Mucosa of descending colon (tissue), 3 donors: ENCODE data around the gene UBR7. TPM values are rescaled to one million over a fixed set of nuclear protein-coding genes. Genes with fewer than 3 reads are reported as not detected.
"Not testable (repeated sequence)": the region's sequence is repeated elsewhere in the genome, so short reads cannot be mapped to it uniquely, and the experiment has no call there.

Experiments used
- ATAC-seq: fragments of 200-7000 bp; cut with Tn5 transposase; one replicate; pipeline ENCODE4 v1.9.1; 2020; ENCODE audit warnings: mild to moderate bottlenecking, moderate library complexity
- DNase-seq, 3 donors: peaks; one replicate each; pipeline ENCODE4 v3.0.0-alpha.2; 2020
- H3K36me3 ChIP-seq: fragments of 200-600 bp; one replicate; pipeline ENCODE4 v1.8.0; 2021; ENCODE audit warnings: low read depth, mild to moderate bottlenecking
- H3K4me1 ChIP-seq: fragments of 200-600 bp; one replicate; pipeline ENCODE4 v1.8.0; 2021; ENCODE audit warnings: low read depth, mild to moderate bottlenecking
- H3K4me3 ChIP-seq: fragments of 200-600 bp; one replicate; pipeline ENCODE4 v1.8.0; 2021; ENCODE audit warnings: mild to moderate bottlenecking
- H3K9me3 ChIP-seq: fragments of 200-600 bp; one replicate; pipeline ENCODE4 v1.8.0; 2021; ENCODE audit warnings: mild to moderate bottlenecking
- CTCF ChIP-seq: fragments of 200-600 bp; IDR thresholded peaks from one replicate; pipeline ENCODE4 v1.8.0; 2022; ENCODE audit warnings: antibody characterized with exemption, mild to moderate bottlenecking
- intact Hi-C, 2 donors: fragments of 100-400 bp; cut with DNase I in 1 of 2; cut with micrococcal nuclease in 1 of 2; formaldehyde crosslinking; loops; one replicate each; pipeline versions ENCODE4 v1.11.0 to v1.11.1; 2022; cut with DNase I, micrococcal nuclease
- long read RNA-seq, 2 donors: library from polyadenylated mRNA; unstranded; transcript quantifications; one replicate each; pipeline ENCODE4 v2.0.0, GENCODE V29; 2019 to 2021
- total RNA-seq, 3 donors: library from RNA; stranded (reverse); fragmentation: NEBNext Ultra II Directional in 2 of 3; extraction: Animal tissue kit (Norgen Biotek cat#: 25700) in 2 of 3; gene quantifications; one replicate each; pipeline versions ENCODE4 v1.2.1 to v1.2.4, GENCODE V29; 2021 to 2023
- donor health status: DM: no; HTN: no; CAD: no; lungs with moderate emphysema.
- donor health status: DM: no; HTN: no; CAD: no.
- donor health status: DM: no; HTN: yes; CAD: no.

The UBR7 gene
- total RNA-seq: 10 to 100 TPM; 22.2 to 23.6 (median 22.4) TPM
- long read RNA-seq, donor 1, partial matches to known transcripts: 1 of 11 reads
- long read RNA-seq, donor 1, other reads (novel, unspliced or antisense): 4 of 11 reads
- long read RNA-seq, donor 2, transcript UBR7-201 (11 exons, 3,694 nt): major isoform, 19 of 25 reads
- long read RNA-seq, donor 2, partial matches to known transcripts: 1 of 25 reads
- long read RNA-seq, donor 2, other reads (novel, unspliced or antisense): 4 of 25 reads

- intact Hi-C loops: no loop called here
- peak; percentile 19 for TF ChIP-seq CTCF
- no peaks in the 10 kb centered on the region for H3K36me3 ChIP-seq
- peaks cover 16% of the 10 kb centered on the region for H3K4me1 ChIP-seq
- H3K9me3 ChIP-seq: no peaks in the 10 kb centered on the region
- peak within 1 kb of the TSS; percentile 85 for H3K4me3 ChIP-seq
- peak; percentile 96 to 97 (median 96) for DNase-seq
- peak; percentile 98 for ATAC-seq
Measured at GRCh38 chr14:93206793-93207467, at the start of gene UBR7, which contains the start of gene GON7. UBR7 (plus strand) TSS chr14:93207256; CDS start chr14:93207292, 36 bp downstream. GON7 (minus strand) TSS chr14:93207065; CDS start chr14:93207037, 28 bp downstream.

DNA sequence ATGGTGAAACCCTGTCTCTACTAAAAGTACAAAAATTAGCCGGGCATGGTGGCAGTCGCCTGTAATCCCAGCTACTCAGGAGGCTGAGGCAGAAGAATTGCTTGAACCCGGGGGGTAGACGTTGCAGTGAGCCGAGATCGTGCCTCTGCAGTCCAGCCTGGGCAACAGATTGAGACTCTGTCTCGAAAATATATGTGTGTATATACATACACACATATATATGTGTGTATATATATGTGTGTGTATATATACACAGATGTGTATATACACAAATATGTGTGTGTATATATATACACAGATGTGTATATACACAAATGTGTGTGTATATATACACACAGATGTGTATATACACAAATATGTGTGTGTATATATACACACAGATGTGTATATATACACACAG lies 48.7 kb upstream of the UBR7 start:
- H3K36me3 ChIP-seq, H3K4me3 ChIP-seq, DNase-seq, H3K4me1 ChIP-seq, ATAC-seq, intact Hi-C loops, H3K9me3 ChIP-seq: not testable (repeated sequence)

DNA sequence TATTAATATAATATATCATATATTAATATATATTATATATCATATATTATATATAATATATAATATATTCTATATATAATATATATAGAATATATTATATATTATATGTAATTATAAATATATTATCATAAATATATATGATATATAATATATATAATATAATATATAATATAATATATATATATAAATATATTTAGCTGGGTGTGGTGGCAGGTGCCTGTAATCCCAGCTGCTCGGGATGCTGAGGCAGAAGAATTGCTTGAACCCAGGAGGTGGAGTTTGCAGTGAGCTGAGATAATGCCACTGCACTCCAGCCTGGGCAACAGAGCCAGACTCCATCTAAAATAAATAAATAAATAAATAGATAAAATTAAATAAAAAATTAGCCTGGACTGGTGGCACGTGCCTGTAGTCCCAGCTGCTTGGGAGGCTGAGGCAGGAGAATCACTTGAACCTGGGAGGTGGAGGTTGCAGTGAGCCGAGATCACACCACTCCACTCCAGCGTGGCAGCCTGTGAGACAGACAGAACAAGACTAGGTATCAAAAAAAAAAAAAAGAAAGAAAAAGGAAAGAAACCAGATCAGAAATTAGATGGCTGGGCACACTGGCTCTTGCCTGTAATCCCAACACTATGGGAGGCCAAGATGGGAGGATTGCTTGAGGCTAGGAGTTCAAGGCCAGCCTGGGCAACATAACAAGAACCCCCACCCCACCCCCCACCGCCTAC lies 47.3 kb upstream of the UBR7 start:
- intact Hi-C loops, H3K36me3 ChIP-seq, ATAC-seq: not testable (repeated sequence)

GRCh38 chr14:93160353-93160801 lies 46.7 kb upstream of the UBR7 start:
- Histone ChIP-seq H3K9me3 (no peaks in the 10 kb centered on the region), H3K36me3 (no peaks in the 10 kb centered on the region), H3K4me1 (no peaks in the 10 kb centered on the region), H3K4me3 (no peak overlapping the region)
- TF ChIP-seq CTCF: no peak
- ATAC-seq (peak; percentile 59), DNase-seq (peak in 1 of 3 donors; percentile 42)
- intact Hi-C loops: no loop called here

More for the DNA sequence above, 47.3 kb upstream of the UBR7 start:
- not testable (repeated sequence) for H3K9me3 ChIP-seq, DNase-seq, H3K4me3 ChIP-seq, H3K4me1 ChIP-seq

DNA sequence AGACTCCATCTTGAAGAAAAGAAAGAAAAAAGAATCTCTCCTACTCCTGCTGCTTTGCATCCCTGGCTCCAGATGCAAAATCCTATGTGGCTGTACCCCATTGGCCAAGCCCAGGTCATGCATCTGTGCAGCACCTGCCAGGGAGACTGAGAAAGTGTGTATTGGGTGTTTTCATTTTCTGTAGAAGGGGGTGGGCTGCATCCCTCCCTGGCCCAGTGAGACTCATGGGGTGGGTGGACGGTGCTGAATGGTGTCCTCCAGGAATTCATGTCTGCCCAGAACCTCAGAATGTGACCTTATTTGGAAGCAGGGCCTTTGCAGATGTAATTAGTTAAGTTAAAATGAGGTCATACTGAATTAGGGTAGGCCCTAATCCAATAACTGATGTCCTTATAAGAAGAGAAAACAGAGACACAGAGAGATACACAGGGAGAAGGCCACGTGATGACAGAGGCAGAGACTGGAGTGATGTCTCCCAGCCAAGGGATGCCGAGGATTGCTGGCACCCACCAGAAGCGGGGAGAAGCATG lies 45.6 kb upstream of the UBR7 start:
- ATAC-seq (no peak), DNase-seq (no peak)
- intact Hi-C loops: no loop called here
- no peak for TF ChIP-seq CTCF
- no peak overlapping the region for H3K4me3 ChIP-seq
- no peaks in the 10 kb centered on the region for H3K36me3 ChIP-seq
- H3K9me3 ChIP-seq: no peaks in the 10 kb centered on the region
- no peaks in the 10 kb centered on the region for H3K4me1 ChIP-seq

GRCh38 chr14:93163564-93163963 lies 43.5 kb upstream of the UBR7 start:
- no peaks in the 10 kb centered on the region for H3K36me3 ChIP-seq
- intact Hi-C loops: no loop called here
- DNase-seq: no peak
- no peak for ATAC-seq
- TF ChIP-seq CTCF: no peak
- no peaks in the 10 kb centered on the region for H3K4me1 ChIP-seq
- H3K4me3 ChIP-seq: no peak overlapping the region
- no peaks in the 10 kb centered on the region for H3K9me3 ChIP-seq

DNA sequence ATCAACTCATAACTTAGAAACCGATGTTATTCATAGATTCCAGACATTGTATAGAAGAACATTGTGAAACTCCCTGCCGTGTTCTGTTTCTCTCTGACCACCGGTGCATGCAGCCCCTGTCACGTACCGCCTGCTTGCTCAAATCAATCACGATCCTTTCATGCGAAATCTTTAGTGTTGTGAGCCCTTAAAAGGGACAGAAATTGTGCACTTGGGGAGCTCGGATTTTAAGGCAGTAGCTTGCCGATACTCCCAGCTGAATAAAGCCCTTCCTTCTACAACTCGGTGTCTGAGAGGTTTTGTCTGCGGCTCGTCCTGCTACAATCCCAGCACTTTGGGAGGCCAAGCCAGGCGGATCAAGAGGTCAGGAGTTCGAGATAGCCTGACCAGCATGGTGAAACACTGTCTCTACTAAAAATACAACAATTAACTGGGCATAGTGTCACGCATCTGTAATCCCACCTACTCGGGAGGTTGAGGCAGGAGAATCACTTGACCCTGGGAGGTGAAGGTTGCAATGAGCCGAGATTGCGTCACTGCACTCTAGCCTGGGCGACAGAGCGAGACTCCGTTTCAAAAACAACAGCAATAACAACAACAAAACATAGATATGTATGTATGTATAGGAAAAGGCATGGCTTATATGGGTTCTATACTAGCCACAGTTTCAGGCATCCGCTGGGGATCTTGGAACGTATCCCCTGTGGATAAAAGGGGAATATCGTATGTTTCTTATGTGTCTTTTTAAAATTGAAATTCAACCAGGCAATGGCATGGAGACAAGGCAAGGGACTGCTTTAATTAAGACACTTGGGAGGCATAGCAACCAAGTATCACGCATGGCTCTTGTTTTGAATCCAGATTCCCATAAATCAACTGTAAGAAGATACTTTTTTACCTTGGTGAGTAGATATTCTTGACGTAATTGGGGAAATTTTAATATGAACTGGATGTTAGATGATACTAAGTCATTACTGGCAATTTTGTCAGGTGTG lies 41.5 kb upstream of the UBR7 start:
- H3K4me1 ChIP-seq, H3K9me3 ChIP-seq, intact Hi-C loops, ATAC-seq, H3K36me3 ChIP-seq, DNase-seq, H3K4me3 ChIP-seq: not testable (repeated sequence)

GRCh38 chr14:93168610-93169009 lies 38.4 kb upstream of the UBR7 start:
- H3K4me1 ChIP-seq, intact Hi-C loops, ATAC-seq, H3K9me3 ChIP-seq, H3K36me3 ChIP-seq, H3K4me3 ChIP-seq, DNase-seq: not testable (repeated sequence)
